ENCODE measurements around the gene ZRANB2. TPM values are rescaled to one million over a fixed set of nuclear protein-coding genes. Genes with fewer than 3 reads are reported as not detected.

Gene ZRANB2
- total RNA-seq, 2 donors from 2014 or later, result 56.3 to 86.7 TPM

- Histone ChIP-seq H3K9me3 (no peaks in the 10 kb centered on the region), H3K4me3 (no peak overlapping the region), H3K27me3 (no peaks in the 10 kb centered on the region), H3K27ac (peak overlapping the region; percentile 38), H3K4me1 (no peaks in the 10 kb centered on the region), H3K9ac (ENCODE audit: low read depth in 2 of 2, low read length in 2 of 2) (no peak overlapping the region), H3K36me3 (no peaks in the 10 kb centered on the region)
- no peak for TF ChIP-seq CTCF (IDR thresholded peaks at IDR 0.05)
- DNase-seq, result no peak
- intact Hi-C loops (cut with DNase I), result loop anchor here (5.0 kb wide), 1 partner anchor 948 kb away; no protein-coding TSS in a partner anchor
Measured at GRCh38 chr1:71089536-71090270, 8.9 kb upstream of the ZRANB2 start.

GRCh38 chr1:71088645-71089287 is 7.9 kb upstream of the ZRANB2 start:
- Histone ChIP-seq H3K4me1 (no peaks in the 10 kb centered on the region), H3K36me3 (no peaks in the 10 kb centered on the region), H3K27me3 (no peaks in the 10 kb centered on the region), H3K27ac (peak overlapping the region; percentile 63), H3K9me3 (no peaks in the 10 kb centered on the region), H3K9ac (ENCODE audit: low read depth in 2 of 2, low read length in 2 of 2) (no peak overlapping the region), H3K4me3 (no peak overlapping the region)
- intact Hi-C loops (cut with DNase I), result no loop called here
- TF ChIP-seq CTCF (IDR thresholded peaks at IDR 0.05), result no peak
- peak; percentile 67 for DNase-seq

- H3K4me3 ChIP-seq, result no peak overlapping the region
- intact Hi-C loops (cut with DNase I), result no loop called here
- H3K36me3 ChIP-seq, result no peaks in the 10 kb centered on the region
- H3K9ac ChIP-seq (ENCODE audit: low read depth in 2 of 2, low read length in 2 of 2), result no peak overlapping the region
- H3K27ac ChIP-seq, result peak overlapping the region; percentile 63
- peak; percentile 38 for DNase-seq
- no peak for TF ChIP-seq CTCF (IDR thresholded peaks at IDR 0.05)
- H3K4me1 ChIP-seq, result no peaks in the 10 kb centered on the region
- H3K9me3 ChIP-seq, result no peaks in the 10 kb centered on the region
- H3K27me3 ChIP-seq, result no peaks in the 10 kb centered on the region
Measured at GRCh38 chr1:71087713-71088112, 6.9 kb upstream of the ZRANB2 start.

GRCh38 chr1:71087060-71087459 is 6.2 kb upstream of the ZRANB2 start:
- no peaks in the 10 kb centered on the region for H3K9me3 ChIP-seq
- intact Hi-C loops (cut with DNase I), result no loop called here
- H3K27me3 ChIP-seq, result no peaks in the 10 kb centered on the region
- no peaks in the 10 kb centered on the region for H3K4me1 ChIP-seq
- H3K36me3 ChIP-seq, result no peaks in the 10 kb centered on the region
- no peak overlapping the region for H3K9ac ChIP-seq (ENCODE audit: low read depth in 2 of 2, low read length in 2 of 2)
- no peak for DNase-seq
- no peak for TF ChIP-seq CTCF (IDR thresholded peaks at IDR 0.05)
- no peak overlapping the region for H3K4me3 ChIP-seq
- H3K27ac ChIP-seq, result peak overlapping the region; percentile 63

GRCh38 chr1:71086331-71086730 is 5.5 kb upstream of the ZRANB2 start:
- no peak overlapping the region for H3K4me3 ChIP-seq
- no peak overlapping the region for H3K9ac ChIP-seq (ENCODE audit: low read depth in 2 of 2, low read length in 2 of 2)
- H3K27me3 ChIP-seq, result no peaks in the 10 kb centered on the region
- intact Hi-C loops (cut with DNase I), result no loop called here
- no peak overlapping the region for H3K27ac ChIP-seq
- no peak for DNase-seq
- H3K36me3 ChIP-seq, result no peaks in the 10 kb centered on the region
- no peak for TF ChIP-seq CTCF (IDR thresholded peaks at IDR 0.05)
- no peaks in the 10 kb centered on the region for H3K9me3 ChIP-seq
- H3K4me1 ChIP-seq, result no peaks in the 10 kb centered on the region
